NCI-H2196 treated with DMSO at 0.1 percent for 48 hours (cell line): Measurements from ENCODE around the gene GDAP2.

Source experiments
- DNase-seq: peaks from one replicate; lab custom pipeline; 2025; ENCODE audit not compliant: unreplicated experiment; lab: John Stamatoyannopoulos, UW

GDAP2 gene

DNA sequence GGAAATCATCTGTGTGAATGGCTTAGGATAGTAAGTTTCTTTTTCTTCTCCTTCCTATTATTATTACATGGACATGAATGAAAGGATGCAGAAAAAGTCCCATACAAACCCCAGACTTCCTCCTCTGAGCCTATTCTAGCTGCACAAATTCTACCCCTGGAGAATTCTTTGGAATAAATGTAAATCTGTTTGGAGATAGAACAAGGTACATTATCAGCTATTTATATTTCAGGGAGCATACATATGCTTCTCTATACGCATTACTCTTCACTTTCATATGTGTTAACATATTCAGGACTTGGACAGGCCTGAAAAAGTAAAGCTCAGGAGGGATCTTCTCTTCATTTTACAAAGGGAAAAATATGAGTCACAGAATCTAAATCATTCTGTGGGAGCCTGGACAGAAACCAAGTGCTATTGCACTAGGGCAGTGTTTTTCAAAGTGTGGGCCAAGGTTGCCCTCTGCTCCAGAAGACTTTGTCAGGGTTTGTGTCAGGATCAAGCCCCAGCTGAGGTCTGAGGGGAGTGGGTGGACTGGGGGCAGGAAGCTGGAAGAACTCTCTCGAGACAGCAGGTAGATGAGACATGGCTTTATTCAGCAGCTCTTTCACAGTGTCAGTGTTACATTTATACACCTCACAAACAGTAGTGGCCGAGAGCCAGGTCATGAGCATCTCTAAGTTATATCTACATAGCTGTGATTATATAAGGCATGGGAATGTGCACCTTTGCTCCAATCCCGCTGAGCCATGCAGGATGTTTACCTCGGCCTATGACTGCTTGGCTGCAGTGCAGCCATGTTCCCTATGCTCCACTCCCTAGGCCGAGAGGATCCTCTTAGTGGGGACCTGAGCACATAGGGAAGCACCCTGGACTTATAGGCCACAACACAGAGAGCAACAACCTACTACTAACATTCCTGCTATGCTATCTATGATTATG lies 114.3 kb downstream of the GDAP2 start:
- no peak for DNase-seq
